HG02884 (cell line): Measurements from ENCODE around the gene MOBP.
"Not testable (repeated sequence)": the region's sequence is repeated elsewhere in the genome, so short reads cannot be mapped to it uniquely, and the experiment has no call there.

ENCODE experiments used
- ATAC-seq: cut with Tn5 transposase; IDR thresholded peaks from one replicate; pipeline ENCODE4 v1.9.1; 2021; ENCODE audit warnings: mild to moderate bottlenecking, moderate library complexity; ENCODE audit not compliant: unreplicated experiment

The MOBP gene, protein sequence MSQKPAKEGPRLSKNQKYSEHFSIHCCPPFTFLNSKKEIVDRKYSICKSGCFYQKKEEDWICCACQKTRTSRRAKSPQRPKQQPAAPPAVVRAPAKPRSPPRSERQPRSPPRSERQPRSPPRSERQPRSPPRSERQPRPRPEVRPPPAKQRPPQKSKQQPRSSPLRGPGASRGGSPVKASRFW

DNA sequence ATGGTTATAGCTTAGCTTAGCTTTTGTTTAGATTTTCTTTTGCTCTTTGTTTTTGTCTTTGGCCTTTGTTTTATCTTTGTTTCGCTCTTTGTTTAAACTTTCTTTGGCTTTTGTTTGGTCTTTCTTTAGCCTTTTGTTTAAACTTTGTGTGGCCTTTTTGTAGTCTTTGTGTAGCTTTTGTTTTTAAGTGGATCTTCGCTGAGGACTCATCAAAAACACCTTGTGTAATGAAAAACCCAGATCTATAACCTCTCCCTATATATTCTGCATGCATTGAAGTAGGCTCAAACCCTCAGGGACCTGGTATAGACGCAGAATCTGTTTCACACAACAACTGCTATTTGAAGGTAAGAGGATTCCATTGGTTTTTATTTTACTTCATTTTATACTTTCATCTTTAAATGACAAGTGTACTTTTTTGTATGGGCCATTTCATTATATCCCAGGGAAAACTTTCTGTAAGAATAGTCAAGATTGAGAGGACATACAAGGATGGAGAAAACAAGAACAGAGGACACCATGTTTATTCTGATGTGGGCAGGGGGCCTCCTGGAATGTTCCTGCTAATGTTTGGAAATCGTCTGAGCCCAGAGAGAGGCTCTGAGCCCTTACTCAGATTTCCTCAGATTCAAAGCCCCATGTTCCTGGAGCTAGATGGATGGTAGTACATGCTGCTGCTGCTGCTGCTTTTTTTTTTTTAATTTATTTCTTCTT, at the start of gene MOBP:
Gene MOBP, plus strand, starts transcription at position 287 of the 714 bp plus-strand sequence. CDS start 34,390 bp downstream, outside the sequence.
- ATAC-seq: no peak

DNA sequence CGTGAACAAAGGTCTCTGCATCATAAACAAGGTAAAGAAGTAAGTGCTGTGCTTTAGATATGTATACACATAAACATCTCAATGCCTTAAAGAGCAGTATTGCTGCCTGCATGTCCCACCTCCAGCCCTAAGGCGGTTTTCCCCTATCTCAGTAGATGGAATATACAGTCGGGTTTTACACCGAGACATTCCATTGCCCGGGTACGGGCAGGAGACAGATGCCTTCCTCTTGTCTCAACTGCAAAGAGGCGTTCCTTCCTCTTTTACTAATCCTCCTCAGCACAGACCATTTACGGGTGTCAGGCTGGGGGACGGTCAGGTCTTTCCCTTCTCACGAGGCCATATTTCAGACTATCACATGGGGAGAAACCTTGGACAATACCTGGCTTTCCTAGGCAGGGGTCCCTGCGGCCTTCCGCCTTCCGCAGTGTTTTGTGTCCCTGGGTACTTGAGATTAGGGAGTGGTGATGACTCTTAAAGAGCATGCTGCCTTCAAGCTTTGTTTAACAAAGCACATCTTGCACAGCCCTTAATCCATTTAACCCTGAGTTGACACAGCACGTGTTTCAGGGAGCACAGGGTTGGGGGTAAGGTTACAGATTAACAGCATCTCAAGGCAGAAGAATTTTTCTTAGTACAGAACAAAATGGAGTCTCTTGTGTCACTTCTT, 48.8 kb upstream of the MOBP start:
- not testable (repeated sequence) for ATAC-seq

DNA sequence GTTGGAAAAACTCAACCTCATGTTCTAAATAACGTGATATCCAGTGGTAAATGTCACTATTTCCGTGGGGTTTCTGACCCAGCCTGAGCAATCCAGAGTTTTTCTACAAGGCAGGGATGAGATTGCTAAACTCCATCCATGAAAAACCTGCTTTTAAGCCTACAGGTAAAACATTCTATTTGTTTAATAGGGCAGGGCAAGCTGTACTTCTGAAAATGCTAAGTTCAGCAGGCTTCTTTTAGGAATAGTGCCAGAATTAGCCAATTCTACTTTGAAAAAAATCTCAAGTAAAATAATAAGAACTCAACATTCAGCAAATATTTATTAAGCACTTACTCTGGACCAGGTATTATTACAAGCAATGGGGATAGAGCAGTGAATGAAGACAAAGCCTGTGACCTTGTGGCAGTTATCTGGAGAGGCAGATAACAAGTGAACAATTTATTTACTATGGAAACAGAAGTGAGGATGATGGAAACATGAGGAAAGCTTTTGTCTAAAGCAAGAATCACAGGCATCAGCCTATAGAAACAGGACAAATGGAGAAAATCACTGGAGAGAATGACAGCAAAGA, 47.7 kb upstream of the MOBP start:
- no peak for ATAC-seq

DNA sequence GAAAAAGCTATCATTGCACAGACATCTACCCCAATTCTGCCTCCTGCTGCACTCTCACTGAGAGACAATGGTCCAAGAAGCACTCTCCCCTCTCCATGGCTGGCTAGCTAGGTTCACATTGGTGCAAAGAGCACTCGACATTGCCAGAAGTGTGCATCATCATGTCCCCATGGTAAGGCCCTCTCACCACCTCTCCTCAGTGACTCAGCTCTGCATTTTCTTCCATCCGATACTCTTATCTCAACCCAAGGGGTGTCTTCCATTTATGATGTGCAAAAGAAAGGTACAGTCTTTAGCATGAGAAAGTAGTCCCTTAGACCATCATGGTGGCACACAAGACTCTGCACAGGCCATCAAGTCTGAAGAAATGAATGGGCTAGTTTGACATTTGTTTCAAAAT, 46.9 kb upstream of the MOBP start:
- ATAC-seq: no peak

DNA sequence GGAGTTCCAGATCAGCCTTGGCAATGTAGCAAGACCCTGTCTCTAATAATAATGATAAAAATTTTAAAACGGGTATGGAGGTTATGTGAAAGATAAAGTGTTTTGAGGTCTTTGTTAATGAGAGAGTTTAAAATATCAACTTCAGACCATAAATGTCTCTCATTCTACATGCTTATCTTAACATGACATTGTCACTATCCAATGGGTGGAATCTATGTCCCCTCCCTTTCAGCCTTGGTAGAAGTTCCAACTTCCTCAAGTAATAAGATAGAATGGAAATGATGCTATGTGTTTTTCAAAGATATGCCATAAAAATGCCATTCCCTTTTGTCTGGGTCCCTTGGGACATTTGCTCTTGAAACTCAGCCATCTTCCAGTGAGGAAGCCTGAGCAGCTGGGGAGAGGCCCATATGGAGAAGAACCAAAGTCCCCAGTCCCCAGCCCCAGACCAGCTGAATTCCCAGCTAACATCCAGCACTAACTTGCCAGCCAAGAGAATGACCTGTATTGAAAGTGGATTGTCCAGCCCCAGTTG, 44.0 kb upstream of the MOBP start:
- ATAC-seq: no peak

DNA sequence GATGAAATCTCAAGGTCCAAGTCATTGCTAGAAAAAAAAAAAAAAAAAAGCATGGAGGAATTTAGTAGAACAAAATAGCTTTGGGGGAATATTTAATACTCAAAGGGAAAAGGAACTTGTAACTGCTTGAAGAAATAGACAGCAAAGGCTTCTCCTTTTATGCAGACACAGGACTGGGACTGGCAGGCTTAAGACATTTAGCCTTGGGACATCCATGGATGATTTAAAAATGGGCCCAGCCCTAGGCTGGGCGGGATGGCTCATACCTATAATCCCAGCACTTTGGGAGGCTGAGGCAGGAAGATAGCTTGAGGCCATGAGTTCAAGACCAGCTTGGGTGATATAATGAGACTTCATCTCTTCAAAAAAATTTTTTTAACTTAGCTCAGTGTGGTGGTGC, 41.2 kb upstream of the MOBP start:
- no peak for ATAC-seq

DNA sequence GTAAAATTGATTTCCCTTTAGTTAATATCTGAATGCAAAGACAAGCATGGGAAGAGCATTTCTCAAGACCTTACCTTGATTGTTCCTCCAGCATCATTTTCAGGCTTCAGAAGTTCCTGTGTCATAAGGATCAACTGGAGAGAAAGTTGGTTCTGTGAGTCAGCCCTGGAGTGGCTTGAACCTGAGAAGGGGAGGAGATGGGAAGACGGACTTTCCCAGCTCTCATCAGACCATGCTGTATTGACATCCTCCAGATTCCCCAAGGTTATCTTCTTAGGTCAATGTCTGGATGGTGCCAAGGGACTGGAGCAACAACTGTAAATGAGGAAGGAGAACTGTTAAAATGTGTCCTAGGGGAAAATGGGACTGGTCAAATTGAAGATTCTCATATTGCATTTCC, 40.0 kb upstream of the MOBP start:
- no peak for ATAC-seq

DNA sequence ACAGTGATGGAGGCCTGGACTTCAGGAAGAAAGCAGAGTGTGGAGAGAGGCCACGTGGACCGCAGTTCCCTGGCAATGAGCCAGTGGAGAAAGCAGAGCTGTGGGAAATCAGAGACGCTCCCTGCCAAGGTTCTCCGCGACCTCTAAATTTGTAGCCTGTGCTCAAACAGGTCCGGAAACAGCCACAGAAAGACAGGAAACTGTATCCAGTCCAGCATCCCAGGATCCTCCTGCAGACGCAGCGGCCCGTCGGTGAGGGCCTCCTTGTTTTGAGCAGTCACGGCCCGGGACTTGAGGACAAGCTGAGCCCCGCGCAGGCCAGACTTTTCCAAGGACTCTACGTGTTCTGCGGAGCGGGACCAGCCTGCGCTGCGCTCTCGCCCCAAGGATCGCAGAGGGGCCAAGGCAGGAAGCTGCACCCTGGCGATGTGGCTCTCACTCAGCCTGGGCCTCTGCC, 38.7 kb upstream of the MOBP start:
- no peak for ATAC-seq

DNA sequence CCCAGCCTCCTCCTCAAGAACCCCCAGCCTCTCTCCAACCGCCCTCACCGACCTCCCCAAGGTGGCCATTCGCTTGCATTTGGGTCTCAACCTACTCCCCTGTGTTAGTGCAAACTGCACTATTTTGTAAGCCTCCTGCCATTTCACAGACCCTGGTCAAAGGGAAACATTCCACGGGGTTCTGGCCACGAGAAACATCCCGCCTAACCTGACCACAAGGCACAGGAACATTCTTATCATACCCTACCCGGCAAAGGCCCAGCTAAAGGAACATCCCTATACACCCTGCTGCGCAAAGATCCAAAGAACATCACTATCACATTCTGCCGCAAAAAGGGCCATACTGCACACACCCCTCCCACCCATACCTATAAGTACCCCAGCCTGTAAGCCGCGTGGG, 38.0 kb upstream of the MOBP start:
- no peak for ATAC-seq

DNA sequence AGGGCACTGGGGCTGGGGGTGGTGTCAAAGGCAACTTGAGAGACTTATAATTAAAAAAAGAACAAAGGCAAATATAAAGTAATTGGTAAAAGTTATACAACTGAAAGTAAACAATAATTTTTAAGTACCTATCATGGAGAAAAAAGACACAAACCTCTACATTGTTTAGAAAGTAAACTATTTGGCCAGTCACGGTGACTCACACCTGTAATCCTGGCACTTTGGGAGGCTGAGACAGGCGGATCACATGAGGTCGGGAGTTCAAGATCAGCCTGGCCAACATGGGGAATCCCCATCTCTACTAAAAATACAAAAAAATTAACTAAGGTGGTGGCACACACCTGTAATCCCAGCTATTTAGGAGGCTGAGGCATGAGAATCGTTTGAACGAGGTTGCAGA, 35.1 kb upstream of the MOBP start:
- no peak for ATAC-seq

DNA sequence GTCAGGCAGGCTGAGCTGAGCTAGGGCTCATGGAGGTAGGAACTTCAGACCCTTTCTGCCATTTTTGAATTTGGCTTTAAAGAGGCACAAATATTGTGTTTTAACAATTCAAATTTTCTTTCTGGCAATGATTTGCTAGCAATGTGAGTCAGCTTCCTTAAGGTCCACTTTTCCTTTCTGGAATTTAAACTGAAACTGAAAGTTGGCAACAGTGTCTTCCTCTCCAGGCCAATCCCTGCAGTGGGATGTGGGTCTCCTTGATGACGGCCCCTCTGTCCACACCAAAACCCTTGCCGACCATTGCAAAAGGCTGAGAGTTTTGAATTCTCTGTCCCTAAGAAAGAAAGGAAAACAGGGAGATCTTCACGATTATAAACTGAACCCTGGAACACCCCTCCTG, 33.8 kb upstream of the MOBP start:
- ATAC-seq: no peak

DNA sequence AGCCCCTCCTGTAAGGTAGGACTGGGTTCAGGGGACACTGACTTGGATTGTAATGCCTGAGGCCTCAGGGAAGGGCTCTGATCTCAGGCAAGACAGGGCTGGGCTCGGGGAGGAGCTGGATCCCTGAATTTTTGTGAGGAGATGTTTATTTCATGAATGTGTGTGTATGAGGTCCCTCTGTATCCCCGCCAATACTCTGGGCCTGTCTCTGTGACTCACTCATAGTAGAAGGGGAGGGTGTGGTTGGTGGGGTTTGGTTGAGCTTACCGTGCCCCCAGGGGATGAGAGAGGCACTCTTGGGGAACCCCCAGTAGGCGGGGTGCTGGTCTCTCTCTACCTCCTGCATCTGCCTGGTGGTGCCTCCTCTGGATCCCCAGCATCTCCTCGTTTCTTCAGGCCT, 32.9 kb upstream of the MOBP start:
- peak; percentile 51 for ATAC-seq

DNA sequence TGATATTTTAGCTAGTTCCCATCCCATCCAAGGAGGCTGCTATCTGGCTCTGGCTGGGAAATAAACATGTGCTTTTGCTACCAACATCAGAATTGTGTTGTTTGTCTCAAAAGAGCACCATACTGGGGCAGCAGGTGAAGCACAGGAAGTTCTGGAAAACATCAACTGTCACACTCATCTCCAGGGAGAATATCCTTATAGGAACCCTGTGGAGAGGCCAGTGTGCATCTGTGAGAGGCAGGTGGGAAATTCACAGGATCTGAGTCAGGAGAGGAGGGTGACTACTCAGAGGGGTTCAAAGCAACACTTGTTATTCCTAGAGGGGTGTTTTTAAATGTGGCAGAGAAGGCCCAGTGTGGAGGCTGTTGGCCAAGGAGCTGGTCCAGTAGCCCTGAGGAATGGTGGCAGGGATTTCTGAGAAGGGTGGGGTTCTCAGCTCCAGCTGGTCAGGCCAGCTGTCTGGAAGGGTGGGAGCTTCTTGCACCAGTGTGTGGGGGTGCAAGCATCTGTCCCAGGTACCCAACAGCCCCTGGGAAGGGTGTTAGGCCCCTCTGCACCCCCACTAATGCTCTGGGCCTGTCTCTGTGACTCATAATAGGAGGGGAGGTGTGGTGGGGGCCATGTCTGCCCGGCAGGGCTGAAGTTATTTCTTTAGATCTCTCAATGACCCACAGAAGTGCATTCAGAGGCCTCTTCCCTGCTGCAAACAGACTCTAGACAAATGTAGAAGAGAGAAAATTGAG, 32.3 kb upstream of the MOBP start:
- ATAC-seq: no peak

DNA sequence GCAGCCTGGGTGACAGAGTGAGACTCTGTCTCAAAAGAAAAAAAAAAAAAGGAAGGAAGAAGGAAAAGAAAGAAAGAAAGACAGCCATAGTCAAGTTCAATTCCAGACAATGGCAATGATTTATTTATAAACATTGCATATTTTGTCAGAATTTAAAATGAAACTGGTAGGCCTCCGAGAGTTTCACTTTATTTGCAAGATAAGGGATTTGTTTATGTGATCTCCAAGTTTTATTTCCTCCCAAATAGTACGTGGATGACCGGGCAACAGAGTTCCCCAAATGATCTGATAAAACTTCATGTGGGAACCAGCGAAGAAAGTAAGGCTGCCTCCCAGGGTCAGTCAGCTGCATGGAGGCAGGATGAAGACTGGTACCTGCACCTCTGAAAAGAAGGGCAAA, 28.6 kb upstream of the MOBP start:
- ATAC-seq: no peak

DNA sequence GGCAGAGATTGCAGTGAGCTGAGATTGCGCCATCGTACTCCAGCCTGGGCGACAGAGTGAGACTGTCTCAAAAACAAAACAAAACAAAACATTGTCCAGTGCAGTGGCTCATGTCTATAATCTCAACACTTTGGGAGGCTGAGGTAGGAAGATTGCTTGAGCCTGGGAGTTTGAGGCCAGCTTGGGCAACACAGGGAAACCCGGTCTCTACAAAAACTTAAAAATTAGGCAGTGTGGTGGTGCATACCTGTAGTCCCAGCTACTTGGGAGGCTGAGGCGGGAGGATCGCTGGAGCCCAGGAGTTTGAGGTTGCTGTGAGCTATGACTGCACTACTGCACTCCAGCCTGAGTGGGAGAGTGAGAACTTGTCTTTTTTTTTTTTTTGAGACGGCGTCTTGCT, 27.2 kb upstream of the MOBP start:
- no peak for ATAC-seq

DNA sequence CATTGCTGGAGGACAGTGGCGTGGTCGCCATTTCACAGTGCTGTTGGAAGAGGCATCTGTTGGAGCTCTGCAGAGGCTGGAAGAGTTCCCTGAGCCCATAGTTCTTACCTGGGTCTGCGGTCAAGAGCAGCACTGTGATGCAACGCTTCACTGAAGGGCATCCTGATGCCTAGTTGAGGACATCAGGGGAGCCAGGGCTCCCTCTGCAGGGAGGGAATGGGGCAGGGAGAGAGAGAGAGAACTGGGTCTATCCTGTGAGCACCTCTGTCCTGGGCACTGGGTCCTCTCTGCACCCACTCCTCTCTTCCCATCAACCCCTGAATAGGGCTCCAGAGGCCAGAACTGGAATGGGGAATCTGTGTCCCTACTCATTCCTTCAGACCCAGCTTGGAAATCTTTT, 23.9 kb upstream of the MOBP start:
- no peak for ATAC-seq

DNA sequence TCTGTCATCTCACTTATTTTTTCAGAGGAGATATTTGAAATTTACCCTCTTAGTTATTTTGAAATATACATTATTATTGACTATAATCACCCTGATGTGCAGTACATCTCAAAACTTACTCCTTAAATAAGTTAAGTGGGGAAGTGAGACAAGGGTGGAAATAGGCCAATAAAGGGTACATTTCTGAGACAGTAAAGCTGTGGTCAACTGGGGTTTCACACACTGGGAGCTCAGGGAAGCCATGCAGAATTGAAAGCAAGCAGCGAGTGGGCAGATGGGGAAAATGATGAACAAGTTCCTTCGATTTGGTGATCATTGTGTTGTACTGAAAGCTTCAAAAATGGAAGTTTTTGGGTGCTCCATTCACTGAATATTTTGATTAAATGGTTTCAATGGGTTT, 21.6 kb upstream of the MOBP start:
- ATAC-seq: no peak

DNA sequence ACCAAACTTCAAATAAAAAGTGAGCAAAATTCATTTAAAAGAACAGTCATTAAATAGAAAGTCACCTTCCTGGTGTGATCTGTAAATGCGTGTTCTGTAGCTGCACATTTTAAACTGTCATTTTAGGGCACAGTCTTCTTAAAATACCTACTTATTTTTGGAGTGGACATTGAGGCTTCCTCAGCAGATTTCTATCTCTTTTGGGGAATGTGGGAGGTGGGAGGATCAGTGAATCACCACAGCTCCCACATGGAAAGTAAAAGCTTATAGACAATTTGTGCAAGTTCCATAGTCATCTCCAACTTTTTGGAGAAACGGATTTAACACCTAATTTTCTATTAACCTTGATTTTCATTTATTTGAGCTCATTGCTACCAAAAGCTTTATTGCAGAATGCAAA, 21.0 kb upstream of the MOBP start:
- no peak for ATAC-seq

DNA sequence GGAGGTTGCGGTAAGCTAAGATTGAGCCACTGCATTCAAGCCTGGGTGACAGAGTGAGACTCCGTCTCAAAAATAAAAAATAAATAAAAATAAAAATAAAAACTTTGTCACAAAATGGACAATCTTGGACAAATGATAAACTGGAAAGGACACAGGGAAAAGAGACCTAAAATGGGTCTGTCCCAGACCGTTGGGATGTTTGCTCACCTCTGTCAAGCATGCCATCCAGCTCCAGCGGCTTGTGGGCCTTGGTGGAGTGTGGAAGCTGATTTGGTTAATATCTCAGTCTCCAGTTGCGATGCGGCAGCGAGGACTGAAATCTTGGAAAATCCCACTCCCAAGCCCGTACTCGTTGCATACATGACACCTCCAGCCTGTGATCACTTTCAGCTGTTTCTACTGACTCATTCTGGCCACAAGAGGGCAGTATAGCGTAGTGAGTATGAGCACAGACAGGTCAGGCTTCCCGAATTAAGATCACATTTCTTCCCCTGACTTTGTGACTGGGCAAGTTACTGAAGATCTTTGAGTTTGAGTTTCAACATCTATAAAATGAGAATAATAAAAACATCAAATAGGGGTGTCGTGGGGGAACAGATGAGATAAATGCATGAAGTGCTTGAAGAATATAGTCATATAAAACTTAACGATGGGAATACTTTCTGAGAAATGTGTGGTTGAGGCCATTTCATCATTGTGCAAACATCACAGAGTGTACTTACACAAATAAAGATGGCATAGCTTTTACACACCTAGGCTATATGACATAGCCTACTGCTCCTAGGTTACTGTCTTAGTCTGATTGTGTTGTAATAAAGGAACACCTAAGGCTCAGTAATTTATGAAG, 19.6 kb upstream of the MOBP start:
- ATAC-seq: peak; percentile 92
